HEK293 (cell line): ENCODE results near the gene KRT12.

Experiments used
- CTCF ChIA-PET: fragments of 350-600 bp; formaldehyde crosslinking; extraction: SDS; loops from one replicate; lab custom pipeline; 2021; ENCODE audit warnings: antibody characterized with exemption; lab: Yijun Ruan, JAX
- POLR2A ChIA-PET: fragments of 300-600 bp; formaldehyde crosslinking; extraction: SDS; loops from one replicate; lab custom pipeline; 2020; ENCODE audit warnings: antibody characterized with exemption, inconsistent platforms; lab: Yijun Ruan, JAX
- H3K27ac ChIP-seq: fragments of 200-500 bp; sonication (Bioruptor generic); 2 replicates; pipeline ENCODE4 v1.5.1; 2014; ENCODE audit warnings: low read depth, low read length, control low read depth, inconsistent platforms; ENCODE audit errors: extremely low read depth
- H3K36me3 ChIP-seq, 2 experiments: fragments of 200-500 bp in 1 of 2; sonication (Bioruptor generic) in 1 of 2; 1 replicate in 1 of 2; 2 replicates in 1 of 2; pipeline ENCODE4 v1.5.1; 2014 to 2017; ENCODE audit warnings: inconsistent platforms in 2 of 2, low read length in 2 of 2; ENCODE audit not compliant: control insufficient read depth in 2 of 2, insufficient read depth in 1 of 2
- H3K4me1 ChIP-seq: fragments of 200-500 bp; sonication (Bioruptor generic); 2 replicates; pipeline ENCODE4 v1.5.1; 2014; ENCODE audit warnings: mild to moderate bottlenecking, low read length, inconsistent platforms; ENCODE audit not compliant: control insufficient read depth, insufficient read depth
- H3K4me3 ChIP-seq: 2 replicates; pipeline ENCODE4 v1.5.1; 2011; ENCODE audit warnings: low read depth, mild to moderate bottlenecking, control low read depth, low read length, moderate library complexity
- H3K9me3 ChIP-seq: fragments of 200-500 bp; sonication (Bioruptor generic); 2 replicates; pipeline ENCODE4 v1.5.1; 2014; ENCODE audit warnings: low read depth, low read length, inconsistent platforms; ENCODE audit not compliant: control insufficient read depth, insufficient read depth
- KLF17 ChIP-seq: fragments of 450-650 bp; formaldehyde crosslinking; IDR thresholded peaks from 2 replicates; pipeline ENCODE4 v1.5.1; 2016; ENCODE audit warnings: missing biosample characterization, missing genetic modification characterization
- PRDM6 ChIP-seq: fragments of 450-650 bp; formaldehyde crosslinking; IDR thresholded peaks from 2 replicates; pipeline ENCODE4 v1.5.1; 2017; ENCODE audit warnings: missing biosample characterization, missing genetic modification characterization
- SP3 ChIP-seq: fragments of 450-650 bp; formaldehyde crosslinking; IDR thresholded peaks from 2 replicates; pipeline ENCODE4 v1.5.1; 2016; ENCODE audit warnings: missing biosample characterization, missing genetic modification characterization
- SP7 ChIP-seq: fragments of 450-650 bp; formaldehyde crosslinking; IDR thresholded peaks from 2 replicates; pipeline ENCODE4 v1.5.1; 2016; ENCODE audit warnings: missing biosample characterization, missing genetic modification characterization
- ZBTB21 ChIP-seq: fragments of 450-650 bp; formaldehyde crosslinking; IDR thresholded peaks from 2 replicates; pipeline ENCODE4 v1.5.1; 2017; ENCODE audit warnings: missing biosample characterization, missing genetic modification characterization
- ZEB2 ChIP-seq: fragments of 450-650 bp; formaldehyde crosslinking; IDR thresholded peaks from 2 replicates; pipeline ENCODE4 v1.5.1; 2016; ENCODE audit warnings: missing biosample characterization, missing genetic modification characterization
- ZFP3 ChIP-seq: fragments of 450-650 bp; formaldehyde crosslinking; IDR thresholded peaks from 2 replicates; pipeline ENCODE4 v1.5.1; 2016; ENCODE audit warnings: low read depth, missing biosample characterization, missing genetic modification characterization
- ZFP69B ChIP-seq: fragments of 450-650 bp; formaldehyde crosslinking; IDR thresholded peaks from 2 replicates; pipeline ENCODE4 v1.5.1; 2016; ENCODE audit warnings: missing biosample characterization, missing genetic modification characterization
- ZNF184 ChIP-seq: fragments of 450-650 bp; IDR thresholded peaks from 2 replicates; pipeline ENCODE4 v1.5.1; 2018; ENCODE audit warnings: missing biosample characterization, mild to moderate bottlenecking, missing genetic modification characterization
- ZNF239 ChIP-seq: fragments of 450-650 bp; formaldehyde crosslinking; IDR thresholded peaks from 2 replicates; pipeline ENCODE4 v1.5.1; 2016; ENCODE audit warnings: missing biosample characterization, missing genetic modification characterization
- ZNF26 ChIP-seq: fragments of 450-650 bp; formaldehyde crosslinking; IDR thresholded peaks from 2 replicates; pipeline ENCODE4 v1.5.1; 2016; ENCODE audit warnings: missing biosample characterization, missing genetic modification characterization
- ZNF274 ChIP-seq, 2 experiments: fragments of 200-500 bp in 1 of 2; fragments of 450-650 bp in 1 of 2; sonication (Bioruptor generic) in 1 of 2; formaldehyde crosslinking in 1 of 2; IDR thresholded peaks; 2 replicates each; pipeline versions ENCODE4 v1.5.1 to v1.6.1; 2014 to 2016; ENCODE audit warnings: borderline replicate concordance in 1 of 2, inconsistent platforms in 1 of 2, low read length in 1 of 2, missing biosample characterization in 1 of 2, missing genetic modification characterization in 1 of 2
- ZNF324 ChIP-seq: fragments of 450-650 bp; formaldehyde crosslinking; IDR thresholded peaks from 2 replicates; pipeline ENCODE4 v1.5.1; 2016; ENCODE audit warnings: missing biosample characterization, missing genetic modification characterization
- ZNF366 ChIP-seq: fragments of 450-650 bp; formaldehyde crosslinking; conservative IDR thresholded peaks from 2 replicates; pipeline ENCODE4 v1.5.1; 2016; ENCODE audit warnings: missing biosample characterization, missing genetic modification characterization
- ZNF394 ChIP-seq: fragments of 450-650 bp; formaldehyde crosslinking; IDR thresholded peaks from 2 replicates; pipeline ENCODE4 v1.5.1; 2016; ENCODE audit warnings: missing biosample characterization, missing genetic modification characterization, mild to moderate bottlenecking, moderate library complexity, borderline replicate concordance
- ZNF629 ChIP-seq: fragments of 450-650 bp; formaldehyde crosslinking; IDR thresholded peaks from 2 replicates; pipeline ENCODE4 v1.5.1; 2017; ENCODE audit warnings: missing biosample characterization, missing genetic modification characterization
- ZNF639 ChIP-seq: fragments of 450-650 bp; formaldehyde crosslinking; IDR thresholded peaks from 2 replicates; pipeline ENCODE4 v1.5.1; 2016; ENCODE audit warnings: missing biosample characterization, missing genetic modification characterization
- ZNF701 ChIP-seq: fragments of 450-650 bp; formaldehyde crosslinking; IDR thresholded peaks from 2 replicates; pipeline ENCODE4 v1.5.1; 2016; ENCODE audit warnings: missing biosample characterization, missing genetic modification characterization
- TF ChIP-seq, protein P1 (sequence below): fragments of 450-650 bp; formaldehyde crosslinking; IDR thresholded peaks from 2 replicates; pipeline ENCODE4 v1.5.1; 2016; ENCODE audit warnings: missing biosample characterization, missing genetic modification characterization
- TF ChIP-seq, protein P2 (sequence below): sonication (generic); formaldehyde crosslinking; IDR thresholded peaks from 2 replicates; pipeline ENCODE4 v1.8.1; 2022; ENCODE audit warnings: mild to moderate bottlenecking, moderate library complexity, missing genetic modification reagents
- TF ChIP-seq, protein P3 (sequence below): fragments of 450-650 bp; formaldehyde crosslinking; IDR thresholded peaks from 2 replicates; pipeline ENCODE4 v1.5.1; 2016; ENCODE audit warnings: missing biosample characterization, missing genetic modification characterization
- TF ChIP-seq, protein P4 (sequence below): fragments of 450-650 bp; formaldehyde crosslinking; IDR thresholded peaks from 2 replicates; pipeline ENCODE4 v1.5.1; 2017; ENCODE audit warnings: missing biosample characterization, missing genetic modification characterization

The KRT12 gene

DNA sequence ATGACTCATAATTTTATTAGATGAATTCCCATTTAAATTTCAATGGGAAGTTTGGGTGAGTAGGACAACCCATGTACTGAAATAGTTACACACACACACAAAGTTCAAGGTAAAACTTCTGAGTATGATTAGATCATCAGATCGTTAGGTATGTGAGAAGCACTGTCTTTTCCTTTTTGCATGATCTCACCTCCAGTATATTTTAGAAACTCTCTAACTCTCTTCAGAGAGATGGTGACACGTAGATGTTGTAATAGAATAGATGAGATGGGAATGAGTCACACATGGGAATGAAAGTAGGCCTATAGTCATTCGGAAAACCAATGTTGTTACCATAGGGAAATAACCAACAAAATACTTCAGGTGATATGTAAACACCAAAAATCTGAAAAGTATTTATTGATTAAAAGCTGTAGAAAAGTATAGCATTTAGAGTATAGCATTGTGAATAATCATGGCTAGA, 48.2 kb upstream of the KRT12 start:
- H3K4me3 ChIP-seq: no peak overlapping the region
- H3K27ac ChIP-seq: no peak overlapping the region
- POLR2A ChIA-PET: no interaction called here
- H3K4me1 ChIP-seq: no peaks in the 10 kb centered on the region
- H3K36me3 ChIP-seq: no peaks in the 10 kb centered on the region
- H3K9me3 ChIP-seq: no peaks in the 10 kb centered on the region
- CTCF ChIA-PET: interaction anchor here (0.9 to 2.3 kb wide), 9 partner anchors 13 to 748 kb away, joined by 3 to 7 read pairs (median 4); partner anchors contain the start of gene KRT20
- peak; percentile 37; the same call in 1 of the 2 replicates for TF ChIP-seq ZFP69B
- peak; percentile 41; the same call in 1 of the 2 replicates for TF ChIP-seq SP3 (tag by site-specific recombination)
- TF ChIP-seq ZNF394: peak; percentile 79
- no peak for TF ChIP-seq ZFP3 (tag by site-specific recombination)
- peak; percentile 95 for TF ChIP-seq ZNF629 (tag by site-specific recombination)
- TF ChIP-seq ZNF366 (tag by site-specific recombination): peak; percentile 72
- no peak for TF ChIP-seq ZNF274 (IDR thresholded peaks at IDR 0.05; ENCODE audit: low read length)
- no peak for TF ChIP-seq ZNF274 (tag by site-specific recombination; IDR thresholded peaks at IDR 0.05; ENCODE audit: borderline replicate concordance)
- 0 out of 2 replicates have a peak, but pooled peaks have one; percentile 33 for TF ChIP-seq ZEB2 (tag by site-specific recombination)
- TF ChIP-seq ZNF701 (tag by site-specific recombination): no peak
- TF ChIP-seq ZNF26 (tag by site-specific recombination): peak; percentile 13; the same call in 1 of the 2 replicates
- 0 out of 2 replicates have a peak, but pooled peaks have one; percentile 19 for TF ChIP-seq KLF17 (tag by site-specific recombination)
- TF ChIP-seq, protein P1, sequence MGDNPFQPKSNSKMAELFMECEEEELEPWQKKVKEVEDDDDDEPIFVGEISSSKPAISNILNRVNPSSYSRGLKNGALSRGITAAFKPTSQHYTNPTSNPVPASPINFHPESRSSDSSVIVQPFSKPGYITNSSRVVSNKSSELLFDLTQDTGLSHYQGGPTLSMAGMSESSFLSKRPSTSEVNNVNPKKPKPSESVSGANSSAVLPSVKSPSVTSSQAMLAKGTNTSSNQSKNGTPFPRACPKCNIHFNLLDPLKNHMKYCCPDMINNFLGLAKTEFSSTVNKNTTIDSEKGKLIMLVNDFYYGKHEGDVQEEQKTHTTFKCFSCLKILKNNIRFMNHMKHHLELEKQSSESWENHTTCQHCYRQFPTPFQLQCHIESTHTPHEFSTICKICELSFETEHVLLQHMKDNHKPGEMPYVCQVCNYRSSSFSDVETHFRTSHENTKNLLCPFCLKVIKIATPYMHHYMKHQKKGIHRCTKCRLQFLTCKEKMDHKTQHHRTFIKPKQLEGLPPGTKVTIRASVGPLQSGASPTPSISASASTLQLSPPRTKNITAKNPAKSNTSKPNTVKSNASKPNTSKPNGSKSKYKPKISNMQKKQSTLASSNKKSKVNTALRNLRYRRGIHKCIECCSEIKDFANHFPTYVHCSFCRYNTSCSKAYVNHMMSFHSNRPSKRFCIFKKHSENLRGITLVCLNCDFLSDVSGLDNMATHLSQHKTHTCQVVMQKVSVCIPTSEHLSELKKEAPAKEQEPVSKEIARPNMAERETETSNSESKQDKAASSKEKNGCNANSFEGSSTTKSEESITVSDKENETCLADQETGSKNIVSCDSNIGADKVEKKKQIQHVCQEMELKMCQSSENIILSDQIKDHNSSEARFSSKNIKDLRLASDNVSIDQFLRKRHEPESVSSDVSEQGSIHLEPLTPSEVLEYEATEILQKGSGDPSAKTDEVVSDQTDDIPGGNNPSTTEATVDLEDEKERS (tag by site-specific recombination): 0 out of 2 replicates have a peak, but pooled peaks have one; percentile 50
- TF ChIP-seq, protein P2, sequence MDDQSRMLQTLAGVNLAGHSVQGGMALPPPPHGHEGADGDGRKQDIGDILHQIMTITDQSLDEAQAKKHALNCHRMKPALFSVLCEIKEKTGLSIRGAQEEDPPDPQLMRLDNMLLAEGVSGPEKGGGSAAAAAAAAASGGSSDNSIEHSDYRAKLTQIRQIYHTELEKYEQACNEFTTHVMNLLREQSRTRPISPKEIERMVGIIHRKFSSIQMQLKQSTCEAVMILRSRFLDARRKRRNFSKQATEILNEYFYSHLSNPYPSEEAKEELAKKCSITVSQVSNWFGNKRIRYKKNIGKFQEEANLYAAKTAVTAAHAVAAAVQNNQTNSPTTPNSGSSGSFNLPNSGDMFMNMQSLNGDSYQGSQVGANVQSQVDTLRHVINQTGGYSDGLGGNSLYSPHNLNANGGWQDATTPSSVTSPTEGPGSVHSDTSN (CRISPR knock-in tag): no peak
- peak; percentile 86; the same call in 1 of the 2 replicates for TF ChIP-seq ZNF639 (tag by site-specific recombination)
- no peak for TF ChIP-seq ZNF239
- TF ChIP-seq ZNF184 (tag by site-specific recombination): peak; percentile 83
- peak; percentile 80 for TF ChIP-seq PRDM6 (tag by site-specific recombination)
- TF ChIP-seq SP7 (tag by site-specific recombination): peak; percentile 77
- TF ChIP-seq ZNF324 (tag by site-specific recombination): 0 out of 2 replicates have a peak, but pooled peaks have one; percentile 46
- TF ChIP-seq, protein P3, sequence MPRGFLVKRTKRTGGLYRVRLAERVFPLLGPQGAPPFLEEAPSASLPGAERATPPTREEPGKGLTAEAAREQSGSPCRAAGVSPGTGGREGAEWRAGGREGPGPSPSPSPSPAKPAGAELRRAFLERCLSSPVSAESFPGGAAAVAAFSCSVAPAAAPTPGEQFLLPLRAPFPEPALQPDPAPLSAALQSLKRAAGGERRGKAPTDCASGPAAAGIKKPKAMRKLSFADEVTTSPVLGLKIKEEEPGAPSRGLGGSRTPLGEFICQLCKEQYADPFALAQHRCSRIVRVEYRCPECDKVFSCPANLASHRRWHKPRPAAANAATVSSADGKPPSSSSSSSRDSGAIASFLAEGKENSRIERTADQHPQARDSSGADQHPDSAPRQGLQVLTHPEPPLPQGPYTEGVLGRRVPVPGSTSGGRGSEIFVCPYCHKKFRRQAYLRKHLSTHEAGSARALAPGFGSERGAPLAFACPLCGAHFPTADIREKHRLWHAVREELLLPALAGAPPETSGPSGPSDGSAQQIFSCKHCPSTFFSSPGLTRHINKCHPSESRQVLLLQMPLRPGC (tag by site-specific recombination): peak; percentile 80
- peak; percentile 91 for TF ChIP-seq ZBTB21 (tag by site-specific recombination)
- TF ChIP-seq, protein P4, sequence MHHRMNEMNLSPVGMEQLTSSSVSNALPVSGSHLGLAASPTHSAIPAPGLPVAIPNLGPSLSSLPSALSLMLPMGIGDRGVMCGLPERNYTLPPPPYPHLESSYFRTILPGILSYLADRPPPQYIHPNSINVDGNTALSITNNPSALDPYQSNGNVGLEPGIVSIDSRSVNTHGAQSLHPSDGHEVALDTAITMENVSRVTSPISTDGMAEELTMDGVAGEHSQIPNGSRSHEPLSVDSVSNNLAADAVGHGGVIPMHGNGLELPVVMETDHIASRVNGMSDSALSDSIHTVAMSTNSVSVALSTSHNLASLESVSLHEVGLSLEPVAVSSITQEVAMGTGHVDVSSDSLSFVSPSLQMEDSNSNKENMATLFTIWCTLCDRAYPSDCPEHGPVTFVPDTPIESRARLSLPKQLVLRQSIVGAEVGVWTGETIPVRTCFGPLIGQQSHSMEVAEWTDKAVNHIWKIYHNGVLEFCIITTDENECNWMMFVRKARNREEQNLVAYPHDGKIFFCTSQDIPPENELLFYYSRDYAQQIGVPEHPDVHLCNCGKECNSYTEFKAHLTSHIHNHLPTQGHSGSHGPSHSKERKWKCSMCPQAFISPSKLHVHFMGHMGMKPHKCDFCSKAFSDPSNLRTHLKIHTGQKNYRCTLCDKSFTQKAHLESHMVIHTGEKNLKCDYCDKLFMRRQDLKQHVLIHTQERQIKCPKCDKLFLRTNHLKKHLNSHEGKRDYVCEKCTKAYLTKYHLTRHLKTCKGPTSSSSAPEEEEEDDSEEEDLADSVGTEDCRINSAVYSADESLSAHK (tag by site-specific recombination): peak; percentile 49; the same call in 1 of the 2 replicates
